Measurements from ENCODE around the gene DNAH12.

DNA sequence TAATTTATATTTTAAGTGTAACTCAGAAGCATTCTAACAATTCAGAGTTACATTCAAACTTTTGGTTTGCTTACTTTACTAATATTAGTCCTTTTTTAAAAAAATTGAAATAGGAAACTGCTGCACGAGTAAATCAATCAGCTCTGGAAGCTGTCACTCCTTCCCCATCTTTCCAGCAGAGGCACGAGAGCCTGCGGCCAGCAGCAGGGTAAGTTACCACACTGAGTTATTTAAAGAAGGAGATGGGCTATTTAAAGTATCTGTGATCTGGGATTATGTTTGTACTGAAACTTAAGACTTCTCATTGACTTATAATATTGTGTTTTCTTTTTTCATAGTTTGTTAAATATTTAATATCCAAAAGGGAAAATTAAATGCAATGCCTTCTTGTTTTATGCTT, 287.3 kb downstream of the DNAH12 start:
- TF ChIP-seq, protein P1, sequence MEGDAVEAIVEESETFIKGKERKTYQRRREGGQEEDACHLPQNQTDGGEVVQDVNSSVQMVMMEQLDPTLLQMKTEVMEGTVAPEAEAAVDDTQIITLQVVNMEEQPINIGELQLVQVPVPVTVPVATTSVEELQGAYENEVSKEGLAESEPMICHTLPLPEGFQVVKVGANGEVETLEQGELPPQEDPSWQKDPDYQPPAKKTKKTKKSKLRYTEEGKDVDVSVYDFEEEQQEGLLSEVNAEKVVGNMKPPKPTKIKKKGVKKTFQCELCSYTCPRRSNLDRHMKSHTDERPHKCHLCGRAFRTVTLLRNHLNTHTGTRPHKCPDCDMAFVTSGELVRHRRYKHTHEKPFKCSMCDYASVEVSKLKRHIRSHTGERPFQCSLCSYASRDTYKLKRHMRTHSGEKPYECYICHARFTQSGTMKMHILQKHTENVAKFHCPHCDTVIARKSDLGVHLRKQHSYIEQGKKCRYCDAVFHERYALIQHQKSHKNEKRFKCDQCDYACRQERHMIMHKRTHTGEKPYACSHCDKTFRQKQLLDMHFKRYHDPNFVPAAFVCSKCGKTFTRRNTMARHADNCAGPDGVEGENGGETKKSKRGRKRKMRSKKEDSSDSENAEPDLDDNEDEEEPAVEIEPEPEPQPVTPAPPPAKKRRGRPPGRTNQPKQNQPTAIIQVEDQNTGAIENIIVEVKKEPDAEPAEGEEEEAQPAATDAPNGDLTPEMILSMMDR (IDR thresholded peaks at IDR 0.05): no peak
- TF ChIP-seq POLR2A (IDR thresholded peaks at IDR 0.05): no peak

Measured in esophagus squamous epithelium (tissue), 4 donors.